NCI-H1417 (cell line): Measurements from ENCODE around the gene KRTAP10-1.
A peak's percentile ranks its signal among the peaks of the same experiment; 100 is the strongest.
"Not testable (repeated sequence)": the region's sequence is repeated elsewhere in the genome, so short reads cannot be mapped to it uniquely, and the experiment has no call there.

Experiments used
- DNase-seq, 3 experiments: peaks; one replicate each; lab custom pipeline; 2025; lab: John Stamatoyannopoulos, UW

KRTAP10-1 gene

GRCh38 chr21:44503006-44503889, 36.7 kb downstream of the KRTAP10-1 start:
- DNase-seq, result not testable (repeated sequence)

- no peak for DNase-seq
Observed at GRCh38 chr21:44502171-44502958, 37.6 kb downstream of the KRTAP10-1 start.

GRCh38 chr21:44500111-44500510, 39.9 kb downstream of the KRTAP10-1 start:
- no peak for DNase-seq

GRCh38 chr21:44499631-44500030, 40.4 kb downstream of the KRTAP10-1 start:
- DNase-seq, result peak in 2 of 3 experiments; percentile 49 to 52

GRCh38 chr21:44499211-44499560, 40.8 kb downstream of the KRTAP10-1 start:
- peak; percentile 28 to 74 (median 61) for DNase-seq

- peak; percentile 67 to 85 (median 78) for DNase-seq
Observed at GRCh38 chr21:44498280-44499210, 41.5 kb downstream of the KRTAP10-1 start.

GRCh38 chr21:44497703-44498126, 42.3 kb downstream of the KRTAP10-1 start:
- DNase-seq, result peak; percentile 86 to 95 (median 87)

- DNase-seq, result peak; percentile 85 to 94 (median 85)
Observed at GRCh38 chr21:44496564-44497550, 43.1 kb downstream of the KRTAP10-1 start.

- no peak for DNase-seq
Observed at GRCh38 chr21:44495611-44496563, 44.1 kb downstream of the KRTAP10-1 start.

GRCh38 chr21:44494956-44495355, 45.0 kb downstream of the KRTAP10-1 start:
- no peak for DNase-seq

- DNase-seq, result no peak
Observed at GRCh38 chr21:44494418-44494817, 45.6 kb downstream of the KRTAP10-1 start.

- DNase-seq, result no peak
Observed at GRCh38 chr21:44492567-44493385, 47.2 kb downstream of the KRTAP10-1 start.

- no peak for DNase-seq
Observed at GRCh38 chr21:44490816-44491215, 49.2 kb downstream of the KRTAP10-1 start.

GRCh38 chr21:44490405-44490804, 49.6 kb downstream of the KRTAP10-1 start:
- no peak for DNase-seq

- DNase-seq, result no peak
Observed at GRCh38 chr21:44489962-44490361, 50.0 kb downstream of the KRTAP10-1 start.
